Stimulated activated CD8-positive, alpha-beta memory T cell treated with anti-CD3 and anti-CD28 coated beads, Interleukin-7, amount 100 ng/mL, for 24 hours (primary cell): ENCODE results near the gene MLLT3.

ENCODE experiments used
- DNase-seq: peaks from one replicate; pipeline ENCODE4 v3.0.0-alpha.2; 2020; ENCODE audit warnings: low read depth

The MLLT3 gene

GRCh38 chr9:20512106-20512505, 110.2 kb downstream of the MLLT3 start:
- no peak for DNase-seq

GRCh38 chr9:20511686-20512085, 110.6 kb downstream of the MLLT3 start:
- no peak for DNase-seq

GRCh38 chr9:20509466-20509865, 112.8 kb downstream of the MLLT3 start:
- no peak for DNase-seq

GRCh38 chr9:20508242-20508641, 114.1 kb downstream of the MLLT3 start:
- DNase-seq, result no peak

GRCh38 chr9:20507431-20507830, 114.9 kb downstream of the MLLT3 start:
- DNase-seq, result no peak

GRCh38 chr9:20506099-20506900, 116.0 kb downstream of the MLLT3 start:
- no peak for DNase-seq

- no peak for DNase-seq
Measured at GRCh38 chr9:20505574-20505973, 116.7 kb downstream of the MLLT3 start.

- no peak for DNase-seq
Measured at GRCh38 chr9:20504930-20505329, 117.4 kb downstream of the MLLT3 start.

- DNase-seq, result no peak
Measured at GRCh38 chr9:20500101-20500500, 122.2 kb downstream of the MLLT3 start.

- no peak for DNase-seq
Measured at GRCh38 chr9:20499013-20499412, 123.3 kb downstream of the MLLT3 start.

GRCh38 chr9:20496328-20496727, 126.0 kb downstream of the MLLT3 start:
- no peak for DNase-seq

- no peak for DNase-seq
Measured at GRCh38 chr9:20495098-20495497, 127.2 kb downstream of the MLLT3 start.

- DNase-seq, result no peak
Measured at GRCh38 chr9:20494035-20494434, 128.3 kb downstream of the MLLT3 start.

GRCh38 chr9:20492772-20493171, 129.5 kb downstream of the MLLT3 start:
- DNase-seq, result no peak

GRCh38 chr9:20491612-20492011, 130.7 kb downstream of the MLLT3 start:
- DNase-seq, result no peak

- no peak for DNase-seq
Measured at GRCh38 chr9:20490246-20490834, 132.0 kb downstream of the MLLT3 start.

GRCh38 chr9:20488691-20489090, 133.6 kb downstream of the MLLT3 start:
- DNase-seq, result no peak

GRCh38 chr9:20486552-20486951, 135.7 kb downstream of the MLLT3 start:
- no peak for DNase-seq

GRCh38 chr9:20481437-20481836, 140.9 kb downstream of the MLLT3 start:
- no peak for DNase-seq

- no peak for DNase-seq
Measured at GRCh38 chr9:20480249-20480648, 142.1 kb downstream of the MLLT3 start.

- no peak for DNase-seq
Measured at GRCh38 chr9:20479419-20480155, 142.7 kb downstream of the MLLT3 start.

GRCh38 chr9:20478786-20479185, 143.5 kb downstream of the MLLT3 start:
- no peak for DNase-seq
